Activated naive CD4-positive, alpha-beta T cell treated with anti-CD3 and anti-CD28 coated beads, Interleukin-2, amount 10 ng/mL, durations not matched to agents 7 days and 5 days (primary cell): ENCODE measurements around the gene CBLN3.

Experiments
- CTCF ChIA-PET: fragments of 350-600 bp; sonication (Branson Sonifier 250); formaldehyde crosslinking; loops from one replicate; lab custom pipeline; 2021; ENCODE audit warnings: antibody characterized with exemption; lab: Charles Lee
- DNase-seq: peaks from one replicate; pipeline ENCODE4 v3.0.0-alpha.2; 2020
- H3K27ac Mint-ChIP-seq: one replicate; pipeline ENCODE4 v1.8.0; 2021; ENCODE audit warnings: mild to moderate bottlenecking, moderate library complexity, mixed read lengths
- H3K27me3 Mint-ChIP-seq: one replicate; pipeline ENCODE4 v1.8.0; 2021; ENCODE audit warnings: mild to moderate bottlenecking, mixed read lengths
- H3K36me3 Mint-ChIP-seq: one replicate; pipeline ENCODE4 v1.8.0; 2021; ENCODE audit warnings: mixed read lengths
- H3K4me1 Mint-ChIP-seq: one replicate; pipeline ENCODE4 v1.8.0; 2021; ENCODE audit warnings: mixed read lengths
- H3K4me3 Mint-ChIP-seq: one replicate; pipeline ENCODE4 v1.8.0; 2021; ENCODE audit warnings: mild to moderate bottlenecking, moderate library complexity, mixed read lengths
- H3K9me3 Mint-ChIP-seq: one replicate; pipeline ENCODE4 v1.8.0; 2021; ENCODE audit warnings: mixed read lengths

Gene CBLN3

GRCh38 chr14:24435998-24436354 is 6.5 kb upstream of the CBLN3 start:
- CTCF ChIA-PET, result interaction anchor here (0.6 to 17.5 kb wide), 15 partner anchors 8 to 247 kb away, joined by 3 to 557 read pairs (median 4); partner anchors contain the start of genes ADCY4, CHMP4A, CIDEB and IPO4
- peaks cover 71% of the 10 kb centered on the region for H3K4me1 Mint-ChIP-seq
- peaks cover 67% of the 10 kb centered on the region for H3K36me3 Mint-ChIP-seq
- H3K9me3 Mint-ChIP-seq, result no peaks in the 10 kb centered on the region
- no peaks in the 10 kb centered on the region for H3K27me3 Mint-ChIP-seq
- DNase-seq, result no peak
- H3K27ac Mint-ChIP-seq, result peak overlapping the region; percentile 15
- H3K4me3 Mint-ChIP-seq, result no peak overlapping the region

GRCh38 chr14:24435192-24435810 is 5.8 kb upstream of the CBLN3 start:
- Mint-ChIP-seq H3K4me1 (peaks cover 71% of the 10 kb centered on the region), H3K27me3 (no peaks in the 10 kb centered on the region), H3K36me3 (peaks cover 61% of the 10 kb centered on the region), H3K27ac (peak overlapping the region; percentile 6), H3K4me3 (no peak overlapping the region), H3K9me3 (no peaks in the 10 kb centered on the region)
- CTCF ChIA-PET, result interaction anchor here (1.0 to 17.5 kb wide), 8 partner anchors 69 to 221 kb away, joined by 3 to 557 read pairs (median 6); partner anchors contain the start of genes ADCY4, CHMP4A, CIDEB and RIPK3
- DNase-seq, result no peak

GRCh38 chr14:24434676-24435075 is 5.2 kb upstream of the CBLN3 start:
- H3K27ac Mint-ChIP-seq, result peak overlapping the region; percentile 37

GRCh38 chr14:24434036-24434435 is 4.6 kb upstream of the CBLN3 start:
- CTCF ChIA-PET, result interaction anchor here (17.5 kb wide), 1 partner anchor 101 kb away, joined by 557 read pairs; the partner anchor contains the start of genes ADCY4 and RIPK3
- DNase-seq, result no peak
- Mint-ChIP-seq H3K27ac (no peak overlapping the region), H3K4me1 (peaks cover 70% of the 10 kb centered on the region), H3K4me3 (no peak overlapping the region), H3K36me3 (peaks cover 56% of the 10 kb centered on the region), H3K9me3 (no peaks in the 10 kb centered on the region), H3K27me3 (no peaks in the 10 kb centered on the region)

More at GRCh38 chr14:24434676-24435075, 5.2 kb upstream of the CBLN3 start:
- CTCF ChIA-PET, result interaction anchor here (17.5 kb wide), 1 partner anchor 102 kb away, joined by 557 read pairs; the partner anchor contains the start of genes ADCY4 and RIPK3
- H3K36me3 Mint-ChIP-seq, result peaks cover 60% of the 10 kb centered on the region
- H3K9me3 Mint-ChIP-seq, result no peaks in the 10 kb centered on the region
- no peaks in the 10 kb centered on the region for H3K27me3 Mint-ChIP-seq
- DNase-seq, result no peak
- no peak overlapping the region for H3K4me3 Mint-ChIP-seq
- peaks cover 70% of the 10 kb centered on the region for H3K4me1 Mint-ChIP-seq

- H3K27ac Mint-ChIP-seq, result no peak overlapping the region
- H3K36me3 Mint-ChIP-seq, result peaks cover 44% of the 10 kb centered on the region
- DNase-seq, result no peak
- no peaks in the 10 kb centered on the region for H3K27me3 Mint-ChIP-seq
- H3K9me3 Mint-ChIP-seq, result no peaks in the 10 kb centered on the region
- peaks cover 65% of the 10 kb centered on the region for H3K4me1 Mint-ChIP-seq
- H3K4me3 Mint-ChIP-seq, result no peak overlapping the region
- CTCF ChIA-PET, result interaction anchor here (0.9 to 17.5 kb wide), 27 partner anchors 9 to 236 kb away, joined by 3 to 557 read pairs (median 6); partner anchors contain the start of genes ADCY4, CHMP4A, CIDEB and LTB4R
Observed at GRCh38 chr14:24432259-24433131, 3.0 kb upstream of the CBLN3 start.

- CTCF ChIA-PET, result interaction anchor here (0.6 to 17.5 kb wide), 42 partner anchors 8 to 322 kb away, joined by 3 to 557 read pairs (median 4); partner anchors contain the start of genes ADCY4, CHMP4A, CIDEB and DHRS1
- peak; percentile 95 for DNase-seq
- H3K27me3 Mint-ChIP-seq, result no peaks in the 10 kb centered on the region
- H3K27ac Mint-ChIP-seq, result peak overlapping the region; percentile 96
- peaks cover 38% of the 10 kb centered on the region for H3K36me3 Mint-ChIP-seq
- H3K9me3 Mint-ChIP-seq, result no peaks in the 10 kb centered on the region
- H3K4me1 Mint-ChIP-seq, result peaks cover 65% of the 10 kb centered on the region
- H3K4me3 Mint-ChIP-seq, result peak overlapping the region; percentile 92
Observed at GRCh38 chr14:24431569-24432258, 2.2 kb upstream of the CBLN3 start.

GRCh38 chr14:24430682-24431568 is 1.5 kb upstream of the CBLN3 start:
- Mint-ChIP-seq H3K9me3 (no peaks in the 10 kb centered on the region), H3K4me1 (peaks cover 65% of the 10 kb centered on the region), H3K36me3 (peaks cover 35% of the 10 kb centered on the region), H3K4me3 (peak overlapping the region; percentile 92), H3K27me3 (no peaks in the 10 kb centered on the region), H3K27ac (peak overlapping the region; percentile 96)
- CTCF ChIA-PET, result interaction anchor here (0.5 to 17.5 kb wide), 43 partner anchors 7 to 400 kb away, joined by 3 to 557 read pairs (median 5); partner anchors contain the start of genes ADCY4, CHMP4A, CIDEB and DHRS1
- DNase-seq, result peak; percentile 72

GRCh38 chr14:24430143-24430681 is 744 bp upstream of the CBLN3 start:
- Mint-ChIP-seq H3K9me3 (no peaks in the 10 kb centered on the region), H3K4me1 (peaks cover 65% of the 10 kb centered on the region), H3K27ac (peak overlapping the region; percentile 96), H3K27me3 (no peaks in the 10 kb centered on the region), H3K4me3 (peak overlapping the region; percentile 92), H3K36me3 (peaks cover 30% of the 10 kb centered on the region)
- CTCF ChIA-PET, result interaction anchor here (0.5 to 17.5 kb wide), 17 partner anchors 11 to 399 kb away, joined by 3 to 557 read pairs (median 12); partner anchors contain the start of genes ADCY4, CIDEB, DHRS1 and LTB4R
- DNase-seq, result peak; percentile 72

GRCh38 chr14:24428628-24429394 is 657 bp downstream of the CBLN3 start:
- H3K9me3 Mint-ChIP-seq, result peaks cover 1% of the 10 kb centered on the region
- H3K27me3 Mint-ChIP-seq, result no peaks in the 10 kb centered on the region
- CTCF ChIA-PET, result interaction anchor here (1.0 to 17.5 kb wide), 2 partner anchors 8 to 96 kb away, joined by 3 to 557 read pairs; partner anchors contain the start of genes ADCY4 and RIPK3
- H3K36me3 Mint-ChIP-seq, result peaks cover 20% of the 10 kb centered on the region
- peak overlapping the region; percentile 93 for H3K27ac Mint-ChIP-seq
- H3K4me1 Mint-ChIP-seq, result peaks cover 72% of the 10 kb centered on the region
- H3K4me3 Mint-ChIP-seq, result peak overlapping the region; percentile 77
- DNase-seq, result no peak

- peaks cover 1% of the 10 kb centered on the region for H3K9me3 Mint-ChIP-seq
- peaks cover 66% of the 10 kb centered on the region for H3K4me1 Mint-ChIP-seq
- H3K27ac Mint-ChIP-seq, result peak overlapping the region; percentile 82
- H3K4me3 Mint-ChIP-seq, result no peak overlapping the region
- peaks cover 11% of the 10 kb centered on the region for H3K36me3 Mint-ChIP-seq
- CTCF ChIA-PET, result interaction anchor here (0.6 to 17.5 kb wide), 4 partner anchors 9 to 95 kb away, joined by 3 to 557 read pairs (median 3); partner anchors contain the start of genes ADCY4 and RIPK3
- no peak for DNase-seq
- no peaks in the 10 kb centered on the region for H3K27me3 Mint-ChIP-seq
Observed at GRCh38 chr14:24427537-24428508, 1.6 kb downstream of the CBLN3 start.
